ENCODE measurements around the gene TRAK2. TPM values are rescaled to one million over a fixed set of nuclear protein-coding genes. Genes with fewer than 3 reads are reported as not detected.
"Not testable (repeated sequence)": the region's sequence is repeated elsewhere in the genome, so short reads cannot be mapped to it uniquely, and the experiment has no call there.

Gene TRAK2
- total and polyA plus RNA-seq, 7 donors: 17.0 to 76.5 (median 48.9) TPM

DNA sequence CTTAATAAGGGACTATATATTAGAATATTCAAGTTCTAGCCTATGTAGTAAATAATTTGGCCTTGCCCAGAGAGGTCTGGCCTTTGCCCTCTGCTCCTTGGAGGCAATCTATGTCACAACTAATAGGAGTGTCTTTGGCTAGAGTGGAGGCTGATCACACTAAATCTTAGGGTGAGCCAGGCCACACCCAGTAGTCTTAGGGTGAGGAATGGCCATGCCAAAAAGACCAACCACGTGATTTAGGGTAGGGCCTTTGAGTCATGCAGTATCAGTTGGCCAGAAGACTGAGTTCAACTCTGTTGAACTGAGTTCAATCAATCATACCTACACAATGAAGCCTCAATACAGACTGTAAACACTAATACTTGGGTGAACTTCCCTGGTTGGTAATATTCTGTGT is 68.1 kb downstream of the TRAK2 start:
- DNase-seq: no peak
- Histone ChIP-seq H3K27me3 (no peaks in the 10 kb centered on the region), H3K4me1 (peaks cover 0 to 24% (median 16%) of the 10 kb centered on the region in 4 donors), H3K4me3 (no peak overlapping the region), H3K27ac (no peak overlapping the region), H3K36me3 (peaks cover 5 to 79% (median 25%) of the 10 kb centered on the region in 4 donors), H3K9me3 (no peaks in the 10 kb centered on the region)
- intact Hi-C loops (cut with DNase I): no loop called here
- no peak for TF ChIP-seq POLR2A (IDR thresholded peaks at IDR 0.05)
- TF ChIP-seq, protein P1, sequence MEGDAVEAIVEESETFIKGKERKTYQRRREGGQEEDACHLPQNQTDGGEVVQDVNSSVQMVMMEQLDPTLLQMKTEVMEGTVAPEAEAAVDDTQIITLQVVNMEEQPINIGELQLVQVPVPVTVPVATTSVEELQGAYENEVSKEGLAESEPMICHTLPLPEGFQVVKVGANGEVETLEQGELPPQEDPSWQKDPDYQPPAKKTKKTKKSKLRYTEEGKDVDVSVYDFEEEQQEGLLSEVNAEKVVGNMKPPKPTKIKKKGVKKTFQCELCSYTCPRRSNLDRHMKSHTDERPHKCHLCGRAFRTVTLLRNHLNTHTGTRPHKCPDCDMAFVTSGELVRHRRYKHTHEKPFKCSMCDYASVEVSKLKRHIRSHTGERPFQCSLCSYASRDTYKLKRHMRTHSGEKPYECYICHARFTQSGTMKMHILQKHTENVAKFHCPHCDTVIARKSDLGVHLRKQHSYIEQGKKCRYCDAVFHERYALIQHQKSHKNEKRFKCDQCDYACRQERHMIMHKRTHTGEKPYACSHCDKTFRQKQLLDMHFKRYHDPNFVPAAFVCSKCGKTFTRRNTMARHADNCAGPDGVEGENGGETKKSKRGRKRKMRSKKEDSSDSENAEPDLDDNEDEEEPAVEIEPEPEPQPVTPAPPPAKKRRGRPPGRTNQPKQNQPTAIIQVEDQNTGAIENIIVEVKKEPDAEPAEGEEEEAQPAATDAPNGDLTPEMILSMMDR (IDR thresholded peaks at IDR 0.05): no peak
- TF ChIP-seq EP300 (IDR thresholded peaks at IDR 0.05): no peak
- no peak for TF ChIP-seq POLR2AphosphoS5 (IDR thresholded peaks at IDR 0.05)
- 18 to 73% methylated on average over 1 of the region's 1 CpG for WGBS, 2 donors

DNA sequence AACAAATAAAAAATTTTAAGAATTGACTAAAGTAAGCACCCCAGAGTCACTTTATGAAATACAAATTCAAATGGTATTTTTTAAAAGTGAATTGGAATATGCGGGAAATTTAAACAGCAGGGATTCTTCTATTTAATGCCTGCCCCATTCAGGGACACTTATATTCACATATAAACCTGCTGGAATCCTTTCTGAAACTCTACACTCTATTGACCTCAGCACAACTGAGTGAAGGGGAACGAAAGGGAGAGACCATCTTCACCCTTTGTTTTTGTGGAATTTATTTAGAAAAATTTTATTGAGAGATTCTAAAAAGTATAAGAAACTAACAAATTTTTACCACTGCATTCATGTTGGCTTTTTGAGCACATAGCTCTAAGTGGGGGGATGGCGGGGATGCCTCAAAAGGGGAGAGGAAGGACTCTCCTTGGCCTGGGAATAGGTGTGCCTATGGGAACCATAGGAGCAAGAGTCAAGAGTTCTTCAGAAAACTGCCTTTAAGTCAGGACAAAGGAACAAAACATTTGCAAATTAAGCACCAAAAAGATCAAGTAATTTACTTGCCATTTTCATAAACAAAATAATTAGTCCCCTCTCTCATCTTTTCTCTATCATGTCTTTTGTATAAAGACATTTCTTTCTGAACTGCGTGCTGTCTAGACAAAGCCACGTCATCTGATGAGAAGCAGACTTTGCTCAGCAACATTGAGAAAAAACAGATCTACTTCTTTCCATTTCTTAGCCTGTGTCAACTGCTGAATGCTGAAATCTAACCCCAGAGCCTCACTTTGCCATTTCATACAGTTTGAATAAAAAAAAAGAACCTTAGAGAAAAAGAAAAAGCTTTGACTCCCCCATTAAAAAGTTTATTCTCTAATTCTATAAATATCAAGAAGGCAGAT is 72.5 kb downstream of the TRAK2 start:
- intact Hi-C loops (cut with DNase I): loop anchor here (2.0 to 5.0 kb wide), 2 partner anchors 39 to 72 kb away; partner anchors contain the start of genes STRADB and TRAK2
- Histone ChIP-seq H3K4me3 (no peak overlapping the region), H3K4me1 (peaks cover 0 to 36% (median 27%) of the 10 kb centered on the region in 4 donors), H3K36me3 (peaks cover 5 to 35% (median 16%) of the 10 kb centered on the region in 4 donors), H3K9me3 (no peaks in the 10 kb centered on the region), H3K27ac (peak overlapping the region in 3 of 4 donors; percentile 66 to 81 (median 80)), H3K27me3 (no peaks in the 10 kb centered on the region)
- TF ChIP-seq POLR2AphosphoS5 (IDR thresholded peaks at IDR 0.05) (peak; percentile 97 to 99 (median 98)), EP300 (IDR thresholded peaks at IDR 0.05) (peak; percentile 10 to 89 (median 62)), POLR2A (IDR thresholded peaks at IDR 0.05) (no peak)
- TF ChIP-seq, protein P1 (IDR thresholded peaks at IDR 0.05): no peak
- 89 to 96% methylated on average over 5 of the region's 5 CpGs for WGBS, 2 donors
- DNase-seq: no peak

DNA sequence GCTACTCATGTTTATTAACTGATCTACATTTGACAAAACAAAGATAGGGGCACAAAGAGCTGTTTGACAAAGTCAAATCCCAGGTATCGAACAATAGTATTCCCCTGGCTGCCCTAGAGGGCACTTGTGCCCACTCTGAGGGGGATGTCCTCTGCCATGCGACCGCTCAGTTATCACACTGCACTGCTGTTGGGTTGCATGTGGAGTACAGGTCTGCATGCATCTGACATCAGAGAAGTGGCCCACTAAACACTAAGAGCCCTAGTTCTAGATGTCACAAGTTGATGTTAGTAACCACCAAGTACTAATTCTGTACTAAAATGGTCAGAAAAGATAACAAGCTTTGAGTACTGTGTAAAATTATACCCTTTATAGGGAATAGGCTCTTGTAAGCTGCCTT is 74.0 kb downstream of the TRAK2 start:
- intact Hi-C loops (cut with DNase I): loop anchor here (5.0 kb wide), 1 partner anchor 40 kb away; no protein-coding TSS in a partner anchor
- Histone ChIP-seq H3K27me3 (no peaks in the 10 kb centered on the region), H3K9me3 (no peaks in the 10 kb centered on the region), H3K4me3 (no peak overlapping the region), H3K27ac (peak overlapping the region in 2 of 4 donors; percentile 17 to 81), H3K36me3 (peaks cover 5 to 20% (median 9%) of the 10 kb centered on the region in 4 donors), H3K4me1 (peaks cover 0 to 36% (median 27%) of the 10 kb centered on the region in 4 donors)
- DNase-seq: no peak
- 95 to 97% methylated on average over 3 of the region's 3 CpGs for WGBS, 2 donors
- TF ChIP-seq, protein P1 (IDR thresholded peaks at IDR 0.05): no peak
- no peak for TF ChIP-seq POLR2A (IDR thresholded peaks at IDR 0.05)
- TF ChIP-seq POLR2AphosphoS5 (IDR thresholded peaks at IDR 0.05): no peak
- no peak for TF ChIP-seq EP300 (IDR thresholded peaks at IDR 0.05)

DNA sequence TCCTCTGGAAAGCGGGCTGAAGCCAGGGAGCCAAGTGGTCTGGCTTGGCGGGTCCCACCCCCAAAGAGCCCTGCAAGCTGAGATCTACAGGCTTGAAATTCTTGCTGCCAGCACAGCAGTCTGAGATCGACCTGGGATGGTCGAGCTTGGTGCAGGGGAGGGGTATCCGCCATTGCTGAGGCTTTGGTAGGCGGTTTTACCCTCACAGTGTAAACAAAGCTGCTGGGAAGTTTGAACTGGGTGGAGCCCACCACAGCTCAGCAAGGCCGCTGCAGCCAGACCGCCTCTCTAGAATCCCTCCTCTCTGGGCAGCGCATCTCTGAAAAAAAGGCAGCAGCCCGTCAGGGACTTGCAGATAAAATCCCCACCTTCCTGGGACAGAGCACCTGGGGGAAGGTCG is 81.5 kb downstream of the TRAK2 start:
- no peak for DNase-seq
- 91 to 95% methylated on average over 11 of the region's 11 CpGs for WGBS, 2 donors
- Histone ChIP-seq H3K4me3 (no peak overlapping the region), H3K27ac (no peak overlapping the region), H3K36me3 (peaks cover 0 to 8% (median 0%) of the 10 kb centered on the region in 4 donors), H3K4me1 (no peaks in the 10 kb centered on the region), H3K9me3 (no peaks in the 10 kb centered on the region), H3K27me3 (no peaks in the 10 kb centered on the region)
- TF ChIP-seq, protein P1 (IDR thresholded peaks at IDR 0.05): no peak
- TF ChIP-seq POLR2A (IDR thresholded peaks at IDR 0.05): no peak
- no peak for TF ChIP-seq EP300 (IDR thresholded peaks at IDR 0.05)
- no peak for TF ChIP-seq POLR2AphosphoS5 (IDR thresholded peaks at IDR 0.05)
- intact Hi-C loops (cut with DNase I): no loop called here

DNA sequence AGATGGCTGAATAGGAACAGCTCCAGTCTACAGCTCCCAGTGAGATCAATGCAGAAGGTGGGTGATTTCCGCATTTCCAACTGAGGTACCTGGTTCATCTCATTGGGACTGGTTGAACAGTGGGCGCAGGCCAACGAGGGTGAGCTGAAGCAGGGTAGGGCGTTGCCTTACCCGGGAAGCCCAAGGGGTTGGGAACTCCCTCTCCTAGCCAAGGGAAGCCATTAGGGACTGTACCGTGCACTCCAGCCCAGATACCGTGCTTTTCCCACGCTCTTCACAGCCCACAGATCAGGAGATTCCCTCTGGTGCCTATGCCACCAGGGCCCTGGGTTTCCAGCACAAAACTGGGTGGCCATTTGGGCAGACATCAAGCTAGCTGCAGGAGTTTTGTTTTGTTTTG is 81.9 kb downstream of the TRAK2 start:
- H3K27ac ChIP-seq; H3K4me3 ChIP-seq; H3K36me3 ChIP-seq; H3K4me1 ChIP-seq; H3K9me3 ChIP-seq; H3K27me3 ChIP-seq; DNase-seq; intact Hi-C loops (cut with DNase I): not testable (repeated sequence)
- WGBS, 2 donors: 92% methylated on average over 8 of the region's 8 CpGs
